HepG2 (cell line): ENCODE measurements around the gene TECTB. TPM values are rescaled to one million over a fixed set of nuclear protein-coding genes. Genes with fewer than 3 reads are reported as not detected.
A peak's percentile ranks its signal among the peaks of the same experiment; 100 is the strongest.

ENCODE experiments used
- BATF2 ChIP-seq: sonication (generic); formaldehyde crosslinking; IDR thresholded peaks from 2 replicates; pipeline ENCODE4 v1.8.0; 2022; ENCODE audit warnings: mild to moderate bottlenecking, missing genetic modification reagents, moderate library complexity
- CERS6 ChIP-seq: sonication (generic); formaldehyde crosslinking; IDR thresholded peaks from 2 replicates; pipeline ENCODE4 v1.5.0; 2020; ENCODE audit warnings: missing genetic modification reagents
- MEIS2 ChIP-seq: sonication (generic); formaldehyde crosslinking; IDR thresholded peaks from 2 replicates; pipeline ENCODE4 v1.9.0; 2021; ENCODE audit warnings: mild to moderate bottlenecking, missing genetic modification reagents
- NCOA5 ChIP-seq: sonication (generic); formaldehyde crosslinking; IDR thresholded peaks from 2 replicates; pipeline ENCODE4 v1.4.0; 2020; ENCODE audit warnings: missing genetic modification reagents
- NPAS2 ChIP-seq: sonication (generic); formaldehyde crosslinking; IDR thresholded peaks from 2 replicates; pipeline ENCODE4 v1.8.0; 2022; ENCODE audit warnings: mild to moderate bottlenecking, missing genetic modification reagents, borderline replicate concordance
- PBX3 ChIP-seq: sonication (generic); formaldehyde crosslinking; IDR thresholded peaks from 2 replicates; pipeline ENCODE4 v1.8.1; 2023; ENCODE audit warnings: missing genetic modification reagents, inconsistent platforms, borderline replicate concordance
- POLR2G ChIP-seq: fragments of 200-400 bp; formaldehyde crosslinking; IDR thresholded peaks from 2 replicates; pipeline ENCODE4 v1.6.1; 2018; ENCODE audit warnings: mild to moderate bottlenecking, low read depth, low read length, moderate library complexity
- REXO4 ChIP-seq: sonication (generic); formaldehyde crosslinking; IDR thresholded peaks from 2 replicates; pipeline ENCODE4 v1.8.0; 2022; ENCODE audit warnings: missing genetic modification reagents, mild to moderate bottlenecking, borderline replicate concordance
- SOX5 ChIP-seq: IDR thresholded peaks from 2 replicates; pipeline ENCODE4 v1.6.1; 2016; ENCODE audit warnings: borderline replicate concordance
- YY1 ChIP-seq: IDR thresholded peaks from 2 replicates; pipeline ENCODE4 v1.6.1; 2011; ENCODE audit warnings: low read length, low read depth, moderate library complexity, mild to moderate bottlenecking; ENCODE audit not compliant: insufficient read depth, insufficient replicate concordance
- ZBTB20 ChIP-seq: sonication (generic); formaldehyde crosslinking; IDR thresholded peaks from 2 replicates; pipeline ENCODE4 v1.8.1; 2023; ENCODE audit warnings: missing genetic modification reagents, low read depth, mild to moderate bottlenecking, borderline replicate concordance
- ZMYM4 ChIP-seq: sonication (generic); formaldehyde crosslinking; IDR thresholded peaks from 2 replicates; pipeline ENCODE4 v1.8.1; 2023; ENCODE audit warnings: mild to moderate bottlenecking, missing genetic modification reagents
- ZNF709 ChIP-seq: sonication (generic); formaldehyde crosslinking; IDR thresholded peaks from 2 replicates; pipeline ENCODE4 v1.5.0; 2020; ENCODE audit warnings: mild to moderate bottlenecking, missing genetic modification reagents
- ZNF768 ChIP-seq: sonication (generic); formaldehyde crosslinking; IDR thresholded peaks from 2 replicates; pipeline ENCODE4 v1.4.0; 2020; ENCODE audit warnings: missing genetic modification reagents
- ZNF775 ChIP-seq: sonication (generic); formaldehyde crosslinking; IDR thresholded peaks from 2 replicates; pipeline ENCODE4 v1.4.0; 2020; ENCODE audit warnings: missing genetic modification reagents, mild to moderate bottlenecking, moderate library complexity, borderline replicate concordance
- ZSCAN31 ChIP-seq: sonication (generic); formaldehyde crosslinking; IDR thresholded peaks from 2 replicates; pipeline ENCODE4 v1.5.0; 2020; ENCODE audit warnings: low read depth, mild to moderate bottlenecking, missing genetic modification reagents
- polyA plus RNA-seq, 8 experiments: library from polyadenylated mRNA; depleted of rRNA in 3 of 8; stranded (reverse) in 7 of 8; unstranded in 1 of 8; fragments of >200 nt; fragmentation: Illumina TruSeq in 4 of 8; extraction: Trizol in 4 of 8; gene quantifications; 2 replicates each; pipeline versions ENCODE4 v1.2.1 to v1.2.3, GENCODE V29; 2011 to 2016; ENCODE audit warnings: low read depth in 4 of 8, missing spikeins in 1 of 8, mixed read lengths in 1 of 8; ENCODE audit not compliant: insufficient read depth in 1 of 8
- total RNA-seq, 5 experiments: library from RNA; depleted of rRNA; stranded (reverse); fragments of >200 nt; fragmentation: Illumina TruSeq; extraction: Trizol; gene quantifications; 2 replicates each; pipeline ENCODE4 v1.2.3, GENCODE V29; 2016; ENCODE audit warnings: low read depth in 1 of 5
- TF ChIP-seq, protein P1 (sequence below): IDR thresholded peaks from 2 replicates; pipeline ENCODE4 v1.6.1; 2016; ENCODE audit warnings: mild to moderate bottlenecking
- TF ChIP-seq, protein P2 (sequence below): sonication (generic); formaldehyde crosslinking; IDR thresholded peaks from 2 replicates; pipeline ENCODE4 v1.8.1; 2022; ENCODE audit warnings: mild to moderate bottlenecking, missing genetic modification reagents
- TF ChIP-seq, protein P3 (sequence below): fragments of 450-650 bp; IDR thresholded peaks from 2 replicates; pipeline ENCODE4 v1.6.1; 2017
- TF ChIP-seq, protein P4 (sequence below): sonication (generic); formaldehyde crosslinking; conservative IDR thresholded peaks from 2 replicates; pipeline ENCODE4 v1.4.0; 2020; ENCODE audit warnings: mild to moderate bottlenecking, missing genetic modification reagents, moderate library complexity

The TECTB gene
- total and polyA plus RNA-seq, 2 of the 13 experiments (the other 11 are each of a cell fraction or from before 2014, with no cell fraction given) = 0.78 to 1.8 TPM

DNA sequence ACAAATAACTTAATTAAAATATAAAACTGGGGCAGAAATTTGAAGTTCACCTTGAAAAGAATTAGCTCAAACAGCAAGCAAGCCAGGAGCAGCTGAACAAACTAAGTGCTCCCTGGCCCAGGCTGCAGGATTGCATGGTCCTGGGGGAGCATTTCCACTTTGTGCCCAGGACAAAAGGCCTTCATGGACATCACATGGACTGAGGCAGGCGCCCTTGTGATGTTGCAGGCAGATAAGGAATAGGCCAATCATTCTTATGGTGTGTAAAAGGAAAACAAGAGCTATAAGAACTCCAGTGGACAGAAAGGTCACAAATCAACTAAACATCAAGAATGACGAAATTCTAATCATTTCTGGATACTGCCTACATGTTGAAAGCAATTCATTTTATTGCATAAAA, 17.5 kb upstream of the TECTB start (continued):
- TF ChIP-seq, protein P1, sequence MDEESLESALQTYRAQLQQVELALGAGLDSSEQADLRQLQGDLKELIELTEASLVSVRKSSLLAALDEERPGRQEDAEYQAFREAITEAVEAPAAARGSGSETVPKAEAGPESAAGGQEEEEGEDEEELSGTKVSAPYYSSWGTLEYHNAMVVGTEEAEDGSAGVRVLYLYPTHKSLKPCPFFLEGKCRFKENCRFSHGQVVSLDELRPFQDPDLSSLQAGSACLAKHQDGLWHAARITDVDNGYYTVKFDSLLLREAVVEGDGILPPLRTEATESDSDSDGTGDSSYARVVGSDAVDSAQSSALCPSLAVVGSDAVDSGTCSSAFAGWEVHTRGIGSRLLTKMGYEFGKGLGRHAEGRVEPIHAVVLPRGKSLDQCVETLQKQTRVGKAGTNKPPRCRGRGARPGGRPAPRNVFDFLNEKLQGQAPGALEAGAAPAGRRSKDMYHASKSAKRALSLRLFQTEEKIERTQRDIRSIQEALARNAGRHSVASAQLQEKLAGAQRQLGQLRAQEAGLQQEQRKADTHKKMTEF (CRISPR knock-in tag) = peak; percentile 72; the same call in 1 of the 2 replicates
- no peak for TF ChIP-seq NCOA5 (CRISPR knock-in tag)
- no peak for TF ChIP-seq BATF2 (CRISPR knock-in tag)
- TF ChIP-seq ZNF709 = no peak
- TF ChIP-seq ZNF768 = no peak
- TF ChIP-seq ZBTB20 (CRISPR knock-in tag) = peak; percentile 29; the same call in 1 of the 2 replicates
- TF ChIP-seq ZNF775 (CRISPR knock-in tag) = no peak
- no peak for TF ChIP-seq CERS6 (CRISPR knock-in tag)
- TF ChIP-seq NPAS2 (CRISPR knock-in tag) = no peak
- TF ChIP-seq MEIS2 = 0 out of 2 replicates have a peak, but pooled peaks have one; percentile 35
- TF ChIP-seq, protein P2, sequence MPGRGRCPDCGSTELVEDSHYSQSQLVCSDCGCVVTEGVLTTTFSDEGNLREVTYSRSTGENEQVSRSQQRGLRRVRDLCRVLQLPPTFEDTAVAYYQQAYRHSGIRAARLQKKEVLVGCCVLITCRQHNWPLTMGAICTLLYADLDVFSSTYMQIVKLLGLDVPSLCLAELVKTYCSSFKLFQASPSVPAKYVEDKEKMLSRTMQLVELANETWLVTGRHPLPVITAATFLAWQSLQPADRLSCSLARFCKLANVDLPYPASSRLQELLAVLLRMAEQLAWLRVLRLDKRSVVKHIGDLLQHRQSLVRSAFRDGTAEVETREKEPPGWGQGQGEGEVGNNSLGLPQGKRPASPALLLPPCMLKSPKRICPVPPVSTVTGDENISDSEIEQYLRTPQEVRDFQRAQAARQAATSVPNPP (CRISPR knock-in tag) = no peak
- TF ChIP-seq POLR2G = no peak
- TF ChIP-seq PBX3 (CRISPR knock-in tag) = no peak
- peak; percentile 73 for TF ChIP-seq ZMYM4
- TF ChIP-seq, protein P3, sequence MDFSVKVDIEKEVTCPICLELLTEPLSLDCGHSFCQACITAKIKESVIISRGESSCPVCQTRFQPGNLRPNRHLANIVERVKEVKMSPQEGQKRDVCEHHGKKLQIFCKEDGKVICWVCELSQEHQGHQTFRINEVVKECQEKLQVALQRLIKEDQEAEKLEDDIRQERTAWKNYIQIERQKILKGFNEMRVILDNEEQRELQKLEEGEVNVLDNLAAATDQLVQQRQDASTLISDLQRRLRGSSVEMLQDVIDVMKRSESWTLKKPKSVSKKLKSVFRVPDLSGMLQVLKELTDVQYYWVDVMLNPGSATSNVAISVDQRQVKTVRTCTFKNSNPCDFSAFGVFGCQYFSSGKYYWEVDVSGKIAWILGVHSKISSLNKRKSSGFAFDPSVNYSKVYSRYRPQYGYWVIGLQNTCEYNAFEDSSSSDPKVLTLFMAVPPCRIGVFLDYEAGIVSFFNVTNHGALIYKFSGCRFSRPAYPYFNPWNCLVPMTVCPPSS = no peak
- TF ChIP-seq, protein P4, sequence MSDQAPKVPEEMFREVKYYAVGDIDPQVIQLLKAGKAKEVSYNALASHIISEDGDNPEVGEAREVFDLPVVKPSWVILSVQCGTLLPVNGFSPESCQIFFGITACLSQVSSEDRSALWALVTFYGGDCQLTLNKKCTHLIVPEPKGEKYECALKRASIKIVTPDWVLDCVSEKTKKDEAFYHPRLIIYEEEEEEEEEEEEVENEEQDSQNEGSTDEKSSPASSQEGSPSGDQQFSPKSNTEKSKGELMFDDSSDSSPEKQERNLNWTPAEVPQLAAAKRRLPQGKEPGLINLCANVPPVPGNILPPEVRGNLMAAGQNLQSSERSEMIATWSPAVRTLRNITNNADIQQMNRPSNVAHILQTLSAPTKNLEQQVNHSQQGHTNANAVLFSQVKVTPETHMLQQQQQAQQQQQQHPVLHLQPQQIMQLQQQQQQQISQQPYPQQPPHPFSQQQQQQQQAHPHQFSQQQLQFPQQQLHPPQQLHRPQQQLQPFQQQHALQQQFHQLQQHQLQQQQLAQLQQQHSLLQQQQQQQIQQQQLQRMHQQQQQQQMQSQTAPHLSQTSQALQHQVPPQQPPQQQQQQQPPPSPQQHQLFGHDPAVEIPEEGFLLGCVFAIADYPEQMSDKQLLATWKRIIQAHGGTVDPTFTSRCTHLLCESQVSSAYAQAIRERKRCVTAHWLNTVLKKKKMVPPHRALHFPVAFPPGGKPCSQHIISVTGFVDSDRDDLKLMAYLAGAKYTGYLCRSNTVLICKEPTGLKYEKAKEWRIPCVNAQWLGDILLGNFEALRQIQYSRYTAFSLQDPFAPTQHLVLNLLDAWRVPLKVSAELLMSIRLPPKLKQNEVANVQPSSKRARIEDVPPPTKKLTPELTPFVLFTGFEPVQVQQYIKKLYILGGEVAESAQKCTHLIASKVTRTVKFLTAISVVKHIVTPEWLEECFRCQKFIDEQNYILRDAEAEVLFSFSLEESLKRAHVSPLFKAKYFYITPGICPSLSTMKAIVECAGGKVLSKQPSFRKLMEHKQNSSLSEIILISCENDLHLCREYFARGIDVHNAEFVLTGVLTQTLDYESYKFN (CRISPR knock-in tag) = peak; percentile 79
- TF ChIP-seq REXO4 = no peak
- no peak for TF ChIP-seq YY1
- no peak for TF ChIP-seq ZSCAN31
- TF ChIP-seq SOX5 (CRISPR knock-in tag) = peak; percentile 83; the same call in 1 of the 2 replicates
